HG03066 (cell line): ENCODE measurements around the gene VOPP1.
A peak's percentile ranks its signal among the peaks of the same experiment; 100 is the strongest.
"Not testable (repeated sequence)": the region's sequence is repeated elsewhere in the genome, so short reads cannot be mapped to it uniquely, and the experiment has no call there.

Source experiments
- ATAC-seq: cut with Tn5 transposase; IDR thresholded peaks from one replicate; pipeline ENCODE4 v1.9.1; 2021; ENCODE audit warnings: low read depth; ENCODE audit not compliant: unreplicated experiment

VOPP1 gene

GRCh38 chr7:55587687-55588378 is 15.5 kb upstream of the VOPP1 start:
- no peak for ATAC-seq

- ATAC-seq: not testable (repeated sequence)
Measured at GRCh38 chr7:55582656-55583055, 10.4 kb upstream of the VOPP1 start.

- no peak for ATAC-seq
Measured at GRCh38 chr7:55576753-55577152, 4.5 kb upstream of the VOPP1 start.

- no peak for ATAC-seq
Measured at GRCh38 chr7:55575733-55576132, 3.4 kb upstream of the VOPP1 start.

GRCh38 chr7:55575098-55575497 is 2.8 kb upstream of the VOPP1 start:
- no peak for ATAC-seq

- ATAC-seq: no peak
Measured at GRCh38 chr7:55574051-55574717, 1.9 kb upstream of the VOPP1 start.

GRCh38 chr7:55573234-55573900 is 1.1 kb upstream of the VOPP1 start:
- ATAC-seq: no peak

GRCh38 chr7:55571511-55572377 is 558 bp downstream of the VOPP1 start:
- ATAC-seq: peak; percentile 14

GRCh38 chr7:55570939-55571338 is 1.4 kb downstream of the VOPP1 start:
- ATAC-seq: no peak

- peak; percentile 34 for ATAC-seq
Measured at GRCh38 chr7:55570218-55570873, 2.0 kb downstream of the VOPP1 start.

GRCh38 chr7:55569797-55570196 is 2.5 kb downstream of the VOPP1 start:
- ATAC-seq: peak; percentile 26

- no peak for ATAC-seq
Measured at GRCh38 chr7:55569269-55569663, 3.0 kb downstream of the VOPP1 start.

GRCh38 chr7:55568613-55569268 is 3.6 kb downstream of the VOPP1 start:
- ATAC-seq: no peak

- no peak for ATAC-seq
Measured at GRCh38 chr7:55567571-55567970, 4.7 kb downstream of the VOPP1 start.

- no peak for ATAC-seq
Measured at GRCh38 chr7:55565681-55566080, 6.6 kb downstream of the VOPP1 start.

- ATAC-seq: no peak
Measured at GRCh38 chr7:55563596-55564325, 8.5 kb downstream of the VOPP1 start.

GRCh38 chr7:55561690-55562089 is 10.6 kb downstream of the VOPP1 start:
- no peak for ATAC-seq

GRCh38 chr7:55558962-55559920 is 13.1 kb downstream of the VOPP1 start:
- no peak for ATAC-seq
